HEK293T (cell line): ENCODE results near the gene KLK5.

ENCODE experiments used
- ARNT ChIP-seq: fragments of 450-650 bp; IDR thresholded peaks from 2 replicates; pipeline ENCODE4 v1.6.1; 2017; ENCODE audit warnings: mild to moderate bottlenecking
- BHLHE40 ChIP-seq: fragments of 450-650 bp; IDR thresholded peaks from 2 replicates; pipeline ENCODE4 v1.6.1; 2016; ENCODE audit warnings: mild to moderate bottlenecking, moderate library complexity, borderline replicate concordance
- CTBP1 ChIP-seq: fragments of 450-650 bp; IDR thresholded peaks from 2 replicates; pipeline ENCODE4 v1.6.1; 2016; ENCODE audit warnings: borderline replicate concordance
- ELF4 ChIP-seq: fragments of 450-650 bp; IDR thresholded peaks from 2 replicates; pipeline ENCODE4 v1.6.1; 2017; ENCODE audit warnings: antibody characterized with exemption
- FOXA1 ChIP-seq: fragments of 450-650 bp; IDR thresholded peaks from 2 replicates; pipeline ENCODE4 v1.6.1; 2016; ENCODE audit warnings: mild to moderate bottlenecking
- FOXK2 ChIP-seq: fragments of 450-650 bp; IDR thresholded peaks from 2 replicates; pipeline ENCODE4 v1.6.1; 2016; ENCODE audit warnings: mild to moderate bottlenecking
- FOXM1 ChIP-seq: fragments of 450-650 bp; IDR thresholded peaks from 2 replicates; pipeline ENCODE4 v1.6.1; 2017; ENCODE audit warnings: mild to moderate bottlenecking, borderline replicate concordance
- HDGF ChIP-seq: fragments of 450-650 bp; IDR thresholded peaks from 2 replicates; pipeline ENCODE4 v1.6.1; 2017; ENCODE audit warnings: antibody characterized with exemption, borderline replicate concordance
- LEF1 ChIP-seq: fragments of 450-650 bp; IDR thresholded peaks from 2 replicates; pipeline ENCODE4 v1.6.1; 2017; ENCODE audit warnings: mild to moderate bottlenecking, borderline replicate concordance
- NFRKB ChIP-seq: fragments of 450-650 bp; IDR thresholded peaks from 2 replicates; pipeline ENCODE4 v1.6.1; 2016; ENCODE audit warnings: mild to moderate bottlenecking, moderate library complexity
- PKNOX1 ChIP-seq: fragments of 450-650 bp; IDR thresholded peaks from 2 replicates; pipeline ENCODE4 v1.6.1; 2016
- SP1 ChIP-seq: fragments of 450-650 bp; IDR thresholded peaks from 2 replicates; pipeline ENCODE4 v1.6.1; 2017

GRCh38 chr19:50926144-50926543 lies 26.7 kb downstream of the KLK5 start:
- no peak for TF ChIP-seq NFRKB
- TF ChIP-seq PKNOX1: no peak
- TF ChIP-seq BHLHE40: no peak
- TF ChIP-seq FOXA1: no peak
- no peak for TF ChIP-seq HDGF
- TF ChIP-seq FOXK2: no peak
- no peak for TF ChIP-seq SP1
- TF ChIP-seq ARNT: no peak
- TF ChIP-seq FOXM1: no peak
- no peak for TF ChIP-seq ELF4
- no peak for TF ChIP-seq CTBP1
- TF ChIP-seq LEF1: no peak
